D721Med (cell line): ENCODE data around the gene MREG.
A peak's percentile ranks its signal among the peaks of the same experiment; 100 is the strongest.
"Not testable (repeated sequence)": the region's sequence is repeated elsewhere in the genome, so short reads cannot be mapped to it uniquely, and the experiment has no call there.

Source experiments
- DNase-seq: peaks from one replicate; pipeline ENCODE4 v3.0.0; 2011; ENCODE audit warnings: low spot score; ENCODE audit not compliant: insufficient read length
- FAIRE-seq: peaks from 2 replicates; lab custom pipeline; 2011; peaks lifted over from hg19 to GRCh38; lab: Jason Lieb, UNC
- TF ChIP-seq, protein P1 (sequence below): IDR thresholded peaks from 2 replicates; pipeline ENCODE4 v1.5.1; 2012; ENCODE audit warnings: mild to moderate bottlenecking, control low read depth; ENCODE audit not compliant: insufficient read depth; ENCODE audit errors: missing control alignments

Gene MREG

DNA sequence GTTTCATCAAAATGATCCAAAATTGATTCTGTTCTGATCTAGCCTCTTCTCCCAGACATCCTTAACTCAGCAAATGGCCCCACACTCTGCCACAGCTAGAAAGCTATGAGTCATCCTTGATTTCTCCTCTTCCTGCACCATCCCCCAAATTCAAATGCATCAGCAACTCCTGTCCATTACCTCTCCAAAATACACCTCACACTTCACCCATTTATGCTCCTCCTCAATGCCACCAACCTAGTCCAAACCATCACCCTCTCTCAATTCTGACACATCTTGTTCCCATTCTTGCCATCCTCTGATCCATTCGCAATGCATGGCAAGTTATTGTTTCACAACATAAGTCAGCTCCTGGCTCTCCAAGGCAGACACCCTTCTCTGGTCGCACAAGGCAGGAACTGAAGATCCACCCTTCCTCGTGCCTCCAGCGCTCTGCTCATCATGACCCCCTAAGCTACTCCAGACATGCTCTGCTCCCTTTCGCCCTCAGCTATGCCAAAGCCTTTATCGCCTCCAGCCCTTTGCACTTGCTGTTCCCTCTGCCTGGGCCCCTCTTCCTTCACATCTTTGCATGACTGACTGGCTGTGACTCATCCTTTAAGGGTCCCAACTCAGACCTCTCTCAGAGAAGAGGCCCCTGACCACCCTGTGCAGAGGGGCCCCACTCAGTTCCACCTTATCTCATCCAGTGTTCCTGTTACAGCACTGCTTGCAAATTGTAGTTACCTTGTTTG lies 83.6 kb downstream of the MREG start:
- FAIRE-seq (no peak), DNase-seq (no peak)
- TF ChIP-seq, protein P1, sequence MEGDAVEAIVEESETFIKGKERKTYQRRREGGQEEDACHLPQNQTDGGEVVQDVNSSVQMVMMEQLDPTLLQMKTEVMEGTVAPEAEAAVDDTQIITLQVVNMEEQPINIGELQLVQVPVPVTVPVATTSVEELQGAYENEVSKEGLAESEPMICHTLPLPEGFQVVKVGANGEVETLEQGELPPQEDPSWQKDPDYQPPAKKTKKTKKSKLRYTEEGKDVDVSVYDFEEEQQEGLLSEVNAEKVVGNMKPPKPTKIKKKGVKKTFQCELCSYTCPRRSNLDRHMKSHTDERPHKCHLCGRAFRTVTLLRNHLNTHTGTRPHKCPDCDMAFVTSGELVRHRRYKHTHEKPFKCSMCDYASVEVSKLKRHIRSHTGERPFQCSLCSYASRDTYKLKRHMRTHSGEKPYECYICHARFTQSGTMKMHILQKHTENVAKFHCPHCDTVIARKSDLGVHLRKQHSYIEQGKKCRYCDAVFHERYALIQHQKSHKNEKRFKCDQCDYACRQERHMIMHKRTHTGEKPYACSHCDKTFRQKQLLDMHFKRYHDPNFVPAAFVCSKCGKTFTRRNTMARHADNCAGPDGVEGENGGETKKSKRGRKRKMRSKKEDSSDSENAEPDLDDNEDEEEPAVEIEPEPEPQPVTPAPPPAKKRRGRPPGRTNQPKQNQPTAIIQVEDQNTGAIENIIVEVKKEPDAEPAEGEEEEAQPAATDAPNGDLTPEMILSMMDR: no peak

DNA sequence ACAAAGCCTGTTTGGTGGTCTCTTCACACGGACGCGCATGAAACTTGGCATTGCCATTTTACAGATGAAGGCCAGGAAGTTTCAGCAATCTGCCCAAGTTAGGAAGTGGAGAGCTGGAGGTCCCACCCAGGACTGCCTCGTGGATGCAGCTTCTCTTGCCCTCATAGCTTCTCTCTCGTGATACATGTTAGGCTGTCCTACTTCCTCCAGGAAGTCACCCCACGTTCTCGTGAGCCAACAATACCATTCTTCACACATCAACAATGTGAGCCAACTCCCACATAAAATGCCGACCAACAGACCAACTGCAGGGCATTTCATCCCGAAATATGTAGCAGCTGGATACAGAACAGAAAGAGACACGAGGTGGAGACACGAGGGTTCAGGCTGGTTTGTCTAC lies 85.3 kb downstream of the MREG start:
- TF ChIP-seq, protein P1: no peak
- FAIRE-seq: no peak

DNA sequence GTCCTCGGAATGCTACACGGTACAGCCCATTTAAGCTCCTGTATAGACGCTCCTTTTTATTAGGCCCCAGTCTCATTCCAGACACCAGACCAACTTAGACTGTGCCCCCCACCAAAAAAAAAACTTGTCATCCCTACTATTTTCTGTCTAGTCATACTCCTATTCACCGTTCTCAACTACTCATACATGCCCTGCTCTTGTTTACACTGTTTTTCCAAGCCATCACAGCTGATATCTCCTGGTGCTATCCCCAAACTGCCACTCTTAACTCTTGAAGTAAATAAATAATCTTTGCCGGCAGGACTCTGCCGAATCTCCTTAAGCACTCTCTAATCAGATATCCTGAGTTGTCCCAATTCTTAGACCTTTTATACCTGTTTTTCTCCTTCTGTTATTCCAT lies 86.4 kb downstream of the MREG start:
- not testable (repeated sequence) for FAIRE-seq, DNase-seq

More for the DNA sequence above, 85.3 kb downstream of the MREG start:
- no peak for DNase-seq

DNA sequence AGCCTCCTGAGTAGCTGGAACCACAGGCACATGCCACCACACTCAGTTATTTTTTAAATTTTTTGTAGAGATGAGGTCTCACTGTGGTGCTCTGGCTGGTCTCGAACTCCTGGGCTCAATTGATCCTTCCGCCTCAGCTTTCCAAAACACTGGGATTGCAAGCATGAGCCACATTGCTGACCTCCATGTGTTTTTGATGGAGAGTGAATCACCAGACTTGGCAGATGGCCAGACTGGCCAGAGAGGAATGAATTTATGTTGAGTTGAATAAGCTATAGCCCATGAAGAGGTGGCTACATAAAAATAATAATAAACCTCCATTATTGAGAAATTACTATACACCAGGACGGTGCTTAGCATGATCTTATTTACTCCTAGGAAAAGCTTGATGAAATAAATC lies 91.5 kb downstream of the MREG start:
- DNase-seq: no peak
- FAIRE-seq: no peak
- TF ChIP-seq, protein P1: no peak

DNA sequence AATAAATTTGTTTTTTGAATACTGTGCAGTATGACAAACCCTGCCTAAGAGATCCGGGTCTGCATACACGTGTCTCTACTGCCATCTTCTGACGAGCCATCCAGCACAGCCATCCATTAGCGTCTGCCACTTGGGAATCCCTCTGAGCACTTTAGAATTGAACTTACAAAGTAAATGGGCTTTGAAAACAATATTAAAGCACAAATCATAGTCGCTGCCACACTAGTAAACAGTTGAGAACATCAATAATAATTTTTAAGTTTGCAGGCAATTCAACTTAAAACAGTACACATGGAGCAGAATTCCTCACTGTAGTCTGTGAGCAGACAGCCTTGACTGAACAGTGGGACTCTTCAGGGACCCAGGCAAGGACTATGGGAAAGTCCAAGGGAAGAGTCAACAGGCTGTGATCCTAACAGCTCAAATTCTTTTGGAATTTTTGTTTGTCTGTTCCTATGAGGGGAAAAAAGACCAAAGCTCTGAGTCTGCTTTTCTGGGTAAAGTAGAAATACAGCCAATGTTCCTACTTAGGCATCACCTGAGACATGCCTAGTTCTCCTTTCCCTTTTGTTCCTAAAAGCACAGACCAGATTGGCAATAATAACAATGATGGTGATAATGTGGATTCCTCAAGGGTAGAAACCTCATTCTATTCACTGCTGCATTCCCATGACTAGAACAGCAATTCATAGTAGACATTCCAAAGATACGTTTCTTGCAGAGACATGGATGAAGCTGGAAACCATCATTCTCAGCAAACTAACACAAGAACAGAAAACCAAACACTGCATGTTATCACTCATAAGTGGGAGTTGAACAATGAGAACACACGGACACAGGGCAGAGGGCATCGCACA lies 92.9 kb downstream of the MREG start:
- FAIRE-seq: no peak
- DNase-seq: no peak
- TF ChIP-seq, protein P1: peak; percentile 98

DNA sequence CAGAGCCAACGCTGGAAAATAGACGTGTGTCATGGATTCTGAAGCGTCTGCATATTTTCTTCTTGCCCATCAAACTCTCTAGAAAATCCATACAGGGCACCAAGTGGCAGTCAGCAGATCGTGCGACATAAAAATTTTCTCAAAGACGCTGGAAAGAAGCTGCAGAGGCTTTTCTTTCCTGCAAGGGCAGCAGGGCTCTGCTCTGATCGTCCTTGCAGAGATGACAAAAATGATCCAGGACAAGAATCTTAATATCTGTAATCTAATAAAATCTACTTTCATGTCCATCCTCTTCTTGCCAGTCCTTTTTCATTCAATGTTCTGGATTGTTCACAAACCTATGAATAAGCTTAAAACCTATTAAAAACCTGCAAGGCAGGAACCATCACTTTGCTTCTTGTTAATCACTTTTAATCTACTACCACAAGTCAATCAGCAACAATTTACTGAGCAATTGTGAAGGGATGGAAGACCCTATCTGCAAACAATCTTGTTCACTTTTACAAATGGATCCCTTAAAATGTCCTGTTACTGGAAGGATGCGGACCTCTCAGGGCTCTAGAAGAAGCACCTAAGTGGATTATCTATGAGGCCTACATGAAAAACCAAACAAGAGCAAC lies 93.6 kb downstream of the MREG start:
- TF ChIP-seq, protein P1: no peak
- FAIRE-seq: no peak

DNA sequence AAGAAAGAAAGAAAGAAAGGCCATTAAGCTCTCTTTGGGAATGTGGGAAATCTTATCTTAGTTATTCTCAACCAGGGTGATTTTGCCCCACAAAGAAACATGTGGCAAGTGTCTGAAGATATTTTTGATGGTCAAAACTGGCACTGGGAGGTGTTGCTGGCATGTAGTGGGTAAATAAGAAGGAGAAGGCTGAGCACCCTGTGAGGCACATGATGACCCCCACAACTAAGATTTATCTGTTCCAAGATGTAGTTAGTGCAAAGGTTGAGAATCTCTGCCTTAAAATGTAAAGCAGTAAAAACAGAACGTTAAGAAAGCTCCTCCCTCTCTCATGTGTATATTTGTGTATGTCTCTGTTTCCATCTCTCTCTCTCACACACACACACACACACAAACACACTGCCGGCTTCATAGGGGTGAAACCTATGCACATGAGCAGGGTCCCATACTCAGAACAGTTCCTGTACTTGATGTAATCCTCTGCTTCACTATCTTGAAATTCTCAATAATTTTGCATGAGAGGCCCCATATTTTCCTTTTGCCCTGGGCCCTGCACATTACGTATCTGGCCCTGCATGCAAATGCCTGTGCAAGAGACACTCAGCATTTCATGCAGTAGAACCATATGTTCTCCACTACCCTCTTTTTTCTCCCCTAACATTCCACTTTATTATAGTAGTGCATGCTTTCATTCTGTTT lies 94.3 kb downstream of the MREG start:
- no peak for DNase-seq
- FAIRE-seq: no peak
- TF ChIP-seq, protein P1: no peak

More for the DNA sequence above, 93.6 kb downstream of the MREG start:
- DNase-seq: no peak
